Upper lobe of left lung (tissue), 6 donors: ENCODE data around the gene DLG4. TPM values are rescaled to one million over a fixed set of nuclear protein-coding genes. Genes with fewer than 3 reads are reported as not detected.

Experiments used
- ATAC-seq, 2 donors: fragments of 200-7000 bp; cut with Tn5 transposase; one replicate each; pipeline ENCODE4 v1.9.1; 2022; ENCODE audit warnings: mild to moderate bottlenecking in 2 of 2, moderate library complexity in 2 of 2; ENCODE audit not compliant: low FRiP score in 2 of 2
- DNase-seq, 2 donors: peaks; one replicate each; pipeline ENCODE4 v3.0.0-alpha.2; 2019 to 2020
- H3K27ac ChIP-seq, 4 donors: fragments of 200-600 bp; sonication (generic); one replicate each; pipeline ENCODE4 v1.5.1; 2016 to 2019
- H3K27me3 ChIP-seq, 4 donors: fragments of 200-600 bp; sonication (generic); one replicate each; pipeline ENCODE4 v1.5.1; 2017 to 2019
- H3K36me3 ChIP-seq, 4 donors: fragments of 200-600 bp; sonication (generic); one replicate each; pipeline ENCODE4 v1.5.1; 2016 to 2019
- H3K4me1 ChIP-seq, 4 donors: fragments of 200-600 bp; sonication (generic); one replicate each; pipeline ENCODE4 v1.5.1; 2018 to 2019
- H3K4me3 ChIP-seq, 4 donors: fragments of 200-600 bp; sonication (generic); one replicate each; pipeline ENCODE4 v1.5.1; 2017 to 2019; ENCODE audit warnings: mild to moderate bottlenecking in 2 of 4, moderate library complexity in 1 of 4
- H3K9me3 ChIP-seq, 4 donors: fragments of 200-600 bp; sonication (generic); one replicate each; pipeline ENCODE4 v1.5.1; 2018 to 2019
- EP300 ChIP-seq, 4 donors: sonication (generic); formaldehyde crosslinking; IDR thresholded peaks; one replicate each; pipeline ENCODE4 v1.5.1; 2017; ENCODE audit warnings: antibody characterized with exemption in 4 of 4, control low read depth in 2 of 4
- POLR2A ChIP-seq, 4 donors: fragments of 450-650 bp; IDR thresholded peaks; one replicate each; pipeline ENCODE4 v1.5.1; 2016 to 2017; ENCODE audit warnings: antibody characterized with exemption in 4 of 4, mild to moderate bottlenecking in 2 of 4
- POLR2AphosphoS5 ChIP-seq, 2 donors: sonication (generic); formaldehyde crosslinking; IDR thresholded peaks; one replicate each; pipeline ENCODE4 v1.5.1; 2017; ENCODE audit warnings: antibody characterized with exemption in 2 of 2
- WGBS, 2 donors: methylation state at CpG; one replicate each; pipeline ENCODE4 v1.1.5; 2017 to 2018; 5-methylcytosine and 5-hydroxymethylcytosine counted together
- total RNA-seq, 6 donors: library from RNA; depleted of rRNA in 4 of 6; stranded (reverse); fragments of >200 nt in 4 of 6; gene quantifications; one replicate each; pipeline versions ENCODE4 v1.1.0 to v1.2.1, GENCODE V29; 2016 to 2021
- TF ChIP-seq, protein P1 (sequence below), 6 experiments: fragments of 450-650 bp in 4 of 6; fragments of 200-600 bp in 2 of 6; sonication (generic) in 2 of 6; IDR thresholded peaks; one replicate each; pipeline ENCODE4 v1.5.1; 2016 to 2019; ENCODE audit warnings: antibody characterized with exemption in 6 of 6
- donor health status: DM: no; HTN: no; CAD: no; lungs with moderate emphysema.
- donor health status: DM: no; HTN: yes; CAD: no; lungs with severe emphysema.

Gene DLG4
- total RNA-seq: 10 to 100 TPM; 10.5 to 32.5 (median 19.4) TPM

DNA sequence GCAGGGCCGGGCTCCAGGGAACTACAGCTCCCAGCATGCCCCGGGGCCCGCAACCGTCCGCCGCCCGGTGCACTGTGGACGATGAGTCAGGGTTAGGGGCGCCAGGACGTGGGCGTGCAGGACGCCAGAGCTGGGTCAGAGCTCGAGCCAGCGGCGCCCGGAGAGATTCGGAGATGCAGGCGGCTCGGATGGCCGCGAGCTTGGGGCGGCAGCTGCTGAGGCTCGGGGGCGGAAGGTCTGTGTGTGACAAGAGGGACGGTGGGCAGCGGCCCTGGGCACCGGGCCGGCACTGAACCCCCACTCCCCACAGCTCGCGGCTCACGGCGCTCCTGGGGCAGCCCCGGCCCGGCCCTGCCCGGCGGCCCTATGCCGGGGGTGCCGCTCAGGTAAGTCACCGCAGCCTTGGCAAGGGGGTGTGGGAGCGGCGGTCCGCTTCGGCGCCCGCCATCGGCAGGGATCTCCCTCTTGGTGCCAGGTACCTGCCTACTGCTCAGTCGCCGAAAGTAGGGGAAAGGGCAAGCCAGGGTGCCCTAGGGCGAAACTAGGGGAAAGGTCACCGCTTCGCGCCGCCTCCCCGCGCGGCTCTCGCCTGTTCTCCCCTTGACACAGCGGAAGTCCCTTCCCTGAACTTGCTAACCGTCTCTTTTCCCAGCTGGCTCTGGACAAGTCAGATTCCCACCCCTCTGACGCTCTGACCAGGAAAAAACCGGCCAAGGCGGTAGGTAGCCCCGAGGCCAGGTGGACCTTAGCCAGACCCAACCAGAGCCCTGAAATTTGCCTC lies at the start of gene DLG4, which contains the start of gene ACADVL:
Gene DLG4, minus strand, starts transcription at position 25 of the 781 bp plus-strand sequence.
Gene ACADVL, plus strand, starts transcription at position 127 of the 781 bp plus-strand sequence. Its CDS starts 47 bp downstream, at position 174.
- H3K27ac ChIP-seq: peak within 1 kb of the TSS; percentile 95 to 100 (median 97)
- peak within 1 kb of the TSS; percentile 93 to 100 (median 97) for H3K4me3 ChIP-seq
- peaks cover 8 to 41% (median 36%) of the 10 kb centered on the region in 4 donors for H3K36me3 ChIP-seq
- WGBS, 2 donors: 0% methylated on average over 9 to 26 of the region's 63 CpGs
- TF ChIP-seq POLR2A (IDR thresholded peaks at IDR 0.05) (peak in 3 of 4 donors; percentile 70 to 95 (median 79)), POLR2AphosphoS5 (IDR thresholded peaks at IDR 0.05) (peak; percentile 91 to 97), EP300 (IDR thresholded peaks at IDR 0.05) (peak in 1 of 4 donors; percentile 38)
- TF ChIP-seq, protein P1, sequence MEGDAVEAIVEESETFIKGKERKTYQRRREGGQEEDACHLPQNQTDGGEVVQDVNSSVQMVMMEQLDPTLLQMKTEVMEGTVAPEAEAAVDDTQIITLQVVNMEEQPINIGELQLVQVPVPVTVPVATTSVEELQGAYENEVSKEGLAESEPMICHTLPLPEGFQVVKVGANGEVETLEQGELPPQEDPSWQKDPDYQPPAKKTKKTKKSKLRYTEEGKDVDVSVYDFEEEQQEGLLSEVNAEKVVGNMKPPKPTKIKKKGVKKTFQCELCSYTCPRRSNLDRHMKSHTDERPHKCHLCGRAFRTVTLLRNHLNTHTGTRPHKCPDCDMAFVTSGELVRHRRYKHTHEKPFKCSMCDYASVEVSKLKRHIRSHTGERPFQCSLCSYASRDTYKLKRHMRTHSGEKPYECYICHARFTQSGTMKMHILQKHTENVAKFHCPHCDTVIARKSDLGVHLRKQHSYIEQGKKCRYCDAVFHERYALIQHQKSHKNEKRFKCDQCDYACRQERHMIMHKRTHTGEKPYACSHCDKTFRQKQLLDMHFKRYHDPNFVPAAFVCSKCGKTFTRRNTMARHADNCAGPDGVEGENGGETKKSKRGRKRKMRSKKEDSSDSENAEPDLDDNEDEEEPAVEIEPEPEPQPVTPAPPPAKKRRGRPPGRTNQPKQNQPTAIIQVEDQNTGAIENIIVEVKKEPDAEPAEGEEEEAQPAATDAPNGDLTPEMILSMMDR (IDR thresholded peaks at IDR 0.05): no peak
- DNase-seq (peak; percentile 96), ATAC-seq (peak; percentile 89 to 95)
- H3K27me3 ChIP-seq: no peaks in the 10 kb centered on the region
- no peaks in the 10 kb centered on the region for H3K9me3 ChIP-seq
- H3K4me1 ChIP-seq: peaks cover 51 to 67% (median 55%) of the 10 kb centered on the region in 4 donors

- TF ChIP-seq POLR2A (IDR thresholded peaks at IDR 0.05) (no peak), EP300 (IDR thresholded peaks at IDR 0.05) (no peak), POLR2AphosphoS5 (IDR thresholded peaks at IDR 0.05) (no peak)
- TF ChIP-seq, protein P1 (IDR thresholded peaks at IDR 0.05): no peak
- peaks cover 0 to 12% (median 3%) of the 10 kb centered on the region in 4 donors for H3K27me3 ChIP-seq
- no peaks in the 10 kb centered on the region for H3K9me3 ChIP-seq
- ATAC-seq (no peak), DNase-seq (no peak)
- no peaks in the 10 kb centered on the region for H3K36me3 ChIP-seq
- 50 to 68% methylated on average over 1 of the region's 1 CpG for WGBS, 2 donors
- H3K4me1 ChIP-seq: peaks cover 15 to 29% (median 20%) of the 10 kb centered on the region in 4 donors
- no peak overlapping the region for H3K4me3 ChIP-seq
- no peak overlapping the region for H3K27ac ChIP-seq
Measured at GRCh38 chr17:7266784-7267183, 47.1 kb upstream of the DLG4 start.

DNA sequence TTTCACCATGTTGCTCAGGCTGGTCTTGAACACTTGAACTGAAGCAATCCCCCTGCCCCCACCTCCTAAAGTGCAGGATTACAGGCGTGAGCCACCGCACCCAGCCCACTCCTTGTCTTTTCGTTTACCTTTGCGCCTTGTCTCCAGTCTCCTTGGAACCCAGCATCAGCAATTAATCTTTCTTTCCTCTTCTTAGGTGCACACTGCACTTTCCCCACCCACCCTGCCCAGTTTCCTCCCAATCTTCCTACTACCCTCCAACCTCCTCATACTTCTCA lies 44.1 kb upstream of the DLG4 start:
- no peak for DNase-seq
- ATAC-seq: no peak
- WGBS, 2 donors: 33 to 45% methylated on average over 4 of the region's 4 CpGs
- Histone ChIP-seq H3K27me3 (peaks cover 0 to 19% (median 6%) of the 10 kb centered on the region in 4 donors), H3K27ac (peak overlapping the region in 3 of 4 donors; percentile 83 to 89 (median 84)), H3K4me3 (peak overlapping the region in 3 of 4 donors; percentile 55 to 73 (median 56)), H3K36me3 (peaks cover 0 to 11% (median 5%) of the 10 kb centered on the region in 4 donors), H3K9me3 (no peaks in the 10 kb centered on the region), H3K4me1 (peaks cover 24 to 59% (median 39%) of the 10 kb centered on the region in 4 donors)
- TF ChIP-seq EP300 (IDR thresholded peaks at IDR 0.05) (no peak), POLR2AphosphoS5 (IDR thresholded peaks at IDR 0.05) (no peak), POLR2A (IDR thresholded peaks at IDR 0.05) (no peak)
- TF ChIP-seq, protein P1 (IDR thresholded peaks at IDR 0.05): no peak

GRCh38 chr17:7262935-7263800 lies 43.5 kb upstream of the DLG4 start:
- peak overlapping the region; percentile 35 to 73 (median 56) for H3K4me3 ChIP-seq
- 4 to 8% methylated on average over 26 of the region's 26 CpGs for WGBS, 2 donors
- ATAC-seq (peak; percentile 45 to 70), DNase-seq (peak; percentile 61 to 85)
- peak overlapping the region; percentile 72 to 89 (median 84) for H3K27ac ChIP-seq
- peaks cover 24 to 62% (median 40%) of the 10 kb centered on the region in 4 donors for H3K4me1 ChIP-seq
- peaks cover 0 to 19% (median 6%) of the 10 kb centered on the region in 4 donors for H3K27me3 ChIP-seq
- H3K9me3 ChIP-seq: no peaks in the 10 kb centered on the region
- H3K36me3 ChIP-seq: peaks cover 0 to 17% (median 9%) of the 10 kb centered on the region in 4 donors
- no peak for TF ChIP-seq POLR2A (IDR thresholded peaks at IDR 0.05)
- no peak for TF ChIP-seq POLR2AphosphoS5 (IDR thresholded peaks at IDR 0.05)
- no peak for TF ChIP-seq EP300 (IDR thresholded peaks at IDR 0.05)
- TF ChIP-seq, protein P1 (IDR thresholded peaks at IDR 0.05): no peak
